Effector memory CD8-positive, alpha-beta T cell (primary cell): ENCODE data around the gene PCDHGA9.
"Not testable (repeated sequence)": the region's sequence is repeated elsewhere in the genome, so short reads cannot be mapped to it uniquely, and the experiment has no call there.

ENCODE experiments used
- ATAC-seq: fragments of 150-1000 bp; cut with Tn5 transposase; replicated peaks from 2 replicates; pipeline ENCODE4 v1.10.0; 2021; ENCODE audit warnings: mild to moderate bottlenecking, moderate library complexity
- DNase-seq, 3 experiments: peaks; one replicate each; pipeline ENCODE4 v3.0.0; 2021
- H3K27ac Mint-ChIP-seq, 2 donors: one replicate each; pipeline ENCODE4 v1.8.0; 2022; ENCODE audit warnings: mild to moderate bottlenecking in 2 of 2, mixed read lengths in 2 of 2, moderate library complexity in 2 of 2
- H3K27me3 Mint-ChIP-seq, 2 donors: one replicate each; pipeline ENCODE4 v1.8.0; 2022; ENCODE audit warnings: mixed read lengths in 2 of 2
- H3K36me3 Mint-ChIP-seq: one replicate; pipeline ENCODE4 v1.8.0; 2022; ENCODE audit warnings: mild to moderate bottlenecking, moderate library complexity, mixed read lengths; ENCODE audit not compliant: insufficient read depth
- H3K4me1 Mint-ChIP-seq, 2 donors: one replicate each; pipeline ENCODE4 v1.8.0; 2022; ENCODE audit warnings: low read depth in 2 of 2, mixed read lengths in 2 of 2
- H3K4me3 Mint-ChIP-seq, 2 donors: one replicate each; pipeline ENCODE4 v1.8.0; 2022; ENCODE audit warnings: mild to moderate bottlenecking in 2 of 2, mixed read lengths in 2 of 2, moderate library complexity in 2 of 2
- H3K9me3 Mint-ChIP-seq, 2 donors: one replicate each; pipeline ENCODE4 v1.8.0; 2022; ENCODE audit warnings: mixed read lengths in 2 of 2

Gene PCDHGA9

GRCh38 chr5:141371572-141372475, 30.8 kb upstream of the PCDHGA9 start:
- H3K9me3 Mint-ChIP-seq = peaks cover 0 to 4% of the 10 kb centered on the region in 2 donors
- peaks cover 5% of the 10 kb centered on the region in 2 donors for H3K4me1 Mint-ChIP-seq
- peaks cover 3% of the 10 kb centered on the region for H3K36me3 Mint-ChIP-seq
- ATAC-seq (no peak), DNase-seq (no peak)
- no peak overlapping the region for H3K4me3 Mint-ChIP-seq
- peaks cover 32 to 59% of the 10 kb centered on the region in 2 donors for H3K27me3 Mint-ChIP-seq
- no peak overlapping the region for H3K27ac Mint-ChIP-seq

- H3K4me1 Mint-ChIP-seq = peaks cover 5% of the 10 kb centered on the region in 2 donors
- no peaks in the 10 kb centered on the region for H3K36me3 Mint-ChIP-seq
- no peak within 1 kb of the TSS for H3K27ac Mint-ChIP-seq
- H3K9me3 Mint-ChIP-seq = peaks cover 0 to 4% of the 10 kb centered on the region in 2 donors
- no peak for DNase-seq
- H3K27me3 Mint-ChIP-seq = peaks cover 30 to 53% of the 10 kb centered on the region in 2 donors
- H3K4me3 Mint-ChIP-seq = no peak within 1 kb of the TSS
- no peak for ATAC-seq
Measured at GRCh38 chr5:141373673-141374317, 28.8 kb upstream of the PCDHGA9 start, which contains the start of gene PCDHGA6. Gene PCDHGA6 (plus strand): TSS chr5:141373891. CDS start chr5:141374084, 193 bp downstream.

GRCh38 chr5:141374627-141375026, 28.0 kb upstream of the PCDHGA9 start:
- H3K4me1 Mint-ChIP-seq = peaks cover 5% of the 10 kb centered on the region in 2 donors
- H3K36me3 Mint-ChIP-seq = no peaks in the 10 kb centered on the region
- no peak for DNase-seq
- no peak overlapping the region for H3K27ac Mint-ChIP-seq
- ATAC-seq = no peak
- peaks cover 0 to 4% of the 10 kb centered on the region in 2 donors for H3K9me3 Mint-ChIP-seq
- H3K27me3 Mint-ChIP-seq = peaks cover 26 to 52% of the 10 kb centered on the region in 2 donors
- H3K4me3 Mint-ChIP-seq = no peak overlapping the region

GRCh38 chr5:141375444-141376155, 27.0 kb upstream of the PCDHGA9 start:
- peaks cover 18 to 42% of the 10 kb centered on the region in 2 donors for H3K27me3 Mint-ChIP-seq
- not testable (repeated sequence) for H3K36me3 Mint-ChIP-seq, H3K9me3 Mint-ChIP-seq, H3K4me1 Mint-ChIP-seq, ATAC-seq, H3K4me3 Mint-ChIP-seq, DNase-seq, H3K27ac Mint-ChIP-seq

GRCh38 chr5:141382469-141383294, 19.9 kb upstream of the PCDHGA9 start, which contains the start of gene PCDHGA7:
Gene PCDHGA7 (plus strand): TSS chr5:141382742. CDS start chr5:141382900, 158 bp downstream.
- H3K4me3 Mint-ChIP-seq = peak within 1 kb of the TSS; percentile 48 to 70
- no peaks in the 10 kb centered on the region for H3K4me1 Mint-ChIP-seq
- H3K27me3 Mint-ChIP-seq = peaks cover 51 to 59% of the 10 kb centered on the region in 2 donors
- ATAC-seq (no peak), DNase-seq (no peak)
- H3K36me3 Mint-ChIP-seq = no peaks in the 10 kb centered on the region
- no peak within 1 kb of the TSS for H3K27ac Mint-ChIP-seq
- peaks cover 0 to 10% of the 10 kb centered on the region in 2 donors for H3K9me3 Mint-ChIP-seq

- H3K4me3 Mint-ChIP-seq = peak overlapping the region in 1 of 2 donors; percentile 48
- H3K27ac Mint-ChIP-seq = no peak overlapping the region
- ATAC-seq (no peak), DNase-seq (no peak)
- peaks cover 0 to 10% of the 10 kb centered on the region in 2 donors for H3K9me3 Mint-ChIP-seq
- peaks cover 53 to 62% of the 10 kb centered on the region in 2 donors for H3K27me3 Mint-ChIP-seq
- H3K4me1 Mint-ChIP-seq = no peaks in the 10 kb centered on the region
- no peaks in the 10 kb centered on the region for H3K36me3 Mint-ChIP-seq
Measured at GRCh38 chr5:141383345-141383744, 19.2 kb upstream of the PCDHGA9 start.

- peaks cover 2 to 11% of the 10 kb centered on the region in 2 donors for H3K9me3 Mint-ChIP-seq
- DNase-seq = no peak
- no peaks in the 10 kb centered on the region for H3K36me3 Mint-ChIP-seq
- no peak overlapping the region for H3K27ac Mint-ChIP-seq
- peaks cover 58 to 68% of the 10 kb centered on the region in 2 donors for H3K27me3 Mint-ChIP-seq
- no peaks in the 10 kb centered on the region for H3K4me1 Mint-ChIP-seq
- no peak for ATAC-seq
- H3K4me3 Mint-ChIP-seq = no peak overlapping the region
Measured at GRCh38 chr5:141384471-141385267, 17.9 kb upstream of the PCDHGA9 start.

- peak; percentile 49 for ATAC-seq
- Mint-ChIP-seq H3K4me3 (peak within 1 kb of the TSS; percentile 22 to 52), H3K27me3 (peaks cover 59 to 87% of the 10 kb centered on the region in 2 donors), H3K9me3 (peaks cover 4 to 17% of the 10 kb centered on the region in 2 donors)
- not testable (repeated sequence) for DNase-seq, H3K4me1 Mint-ChIP-seq, H3K36me3 Mint-ChIP-seq, H3K27ac Mint-ChIP-seq
Measured at GRCh38 chr5:141387557-141388311, 14.8 kb upstream of the PCDHGA9 start, which contains the start of gene PCDHGB4. Gene PCDHGB4 (plus strand): TSS chr5:141387698. CDS start chr5:141387885, 187 bp downstream.

GRCh38 chr5:141388661-141389060, 13.9 kb upstream of the PCDHGA9 start:
- ATAC-seq = no peak
- Mint-ChIP-seq H3K36me3 (peaks cover 2% of the 10 kb centered on the region), H3K4me3 (no peak overlapping the region), H3K9me3 (peaks cover 4 to 17% of the 10 kb centered on the region in 2 donors), H3K27me3 (peaks cover 54 to 87% of the 10 kb centered on the region in 2 donors), H3K27ac (no peak overlapping the region), H3K4me1 (peaks cover 0 to 3% of the 10 kb centered on the region in 2 donors)
- DNase-seq = no peak

- no peak overlapping the region for H3K27ac Mint-ChIP-seq
- H3K36me3 Mint-ChIP-seq = peaks cover 6% of the 10 kb centered on the region
- peaks cover 54 to 87% of the 10 kb centered on the region in 2 donors for H3K27me3 Mint-ChIP-seq
- peaks cover 6 to 24% of the 10 kb centered on the region in 2 donors for H3K9me3 Mint-ChIP-seq
- DNase-seq = no peak
- no peak for ATAC-seq
- no peak overlapping the region for H3K4me3 Mint-ChIP-seq
- H3K4me1 Mint-ChIP-seq = peaks cover 0 to 3% of the 10 kb centered on the region in 2 donors
Measured at GRCh38 chr5:141389153-141390042, 13.2 kb upstream of the PCDHGA9 start.
